ENCODE measurements around the gene KCNK2.

The KCNK2 gene

DNA sequence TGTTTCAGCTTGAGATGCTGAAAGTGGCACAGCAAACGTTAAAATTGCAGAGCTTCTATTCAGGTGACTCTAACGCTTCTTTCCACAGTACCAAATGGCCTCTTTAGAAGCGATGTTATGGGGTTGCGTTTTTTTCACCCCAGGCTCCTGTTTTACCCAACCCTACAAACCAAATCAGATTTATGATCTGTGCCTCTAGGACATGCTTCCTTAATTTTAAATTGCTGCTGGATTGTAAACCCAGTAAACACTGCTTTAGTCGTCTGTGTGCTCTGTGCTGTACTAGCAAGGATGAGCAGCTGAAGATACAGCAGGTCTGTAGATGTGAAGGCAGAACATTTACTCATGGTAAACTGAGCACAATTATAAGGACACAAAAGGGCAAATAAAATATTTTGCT, 13.0 kb downstream of the KCNK2 start:
- no peak for DNase-seq

GRCh38 chr1:215101511-215101910, 19.0 kb downstream of the KCNK2 start:
- no peak for DNase-seq

GRCh38 chr1:215104283-215104682, 21.7 kb downstream of the KCNK2 start:
- peak in 2 of 58 donors; percentile 2 to 8 for DNase-seq

DNA sequence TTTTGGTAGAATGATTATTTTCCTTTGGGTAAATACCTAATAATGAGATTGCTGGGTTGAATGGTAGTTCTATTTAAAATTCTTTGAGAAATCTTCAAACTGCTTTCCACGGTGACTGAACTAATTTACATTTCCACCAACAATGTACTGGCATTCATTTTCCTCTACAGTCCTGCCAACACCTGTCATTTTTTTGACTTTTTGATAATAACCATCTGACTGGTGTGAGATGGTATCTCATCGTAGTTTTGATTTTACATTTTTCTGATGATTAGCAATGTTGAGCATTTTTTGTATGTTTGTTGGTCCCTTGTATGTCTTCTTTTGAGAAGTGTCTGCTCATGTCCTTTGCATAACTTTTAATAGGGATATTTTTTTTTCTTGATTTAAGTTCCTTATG, 23.5 kb downstream of the KCNK2 start:
- DNase-seq, result no peak

GRCh38 chr1:215109171-215109570, 26.6 kb downstream of the KCNK2 start:
- no peak for DNase-seq

GRCh38 chr1:215111916-215112315, 29.4 kb downstream of the KCNK2 start:
- DNase-seq, result no peak

DNA sequence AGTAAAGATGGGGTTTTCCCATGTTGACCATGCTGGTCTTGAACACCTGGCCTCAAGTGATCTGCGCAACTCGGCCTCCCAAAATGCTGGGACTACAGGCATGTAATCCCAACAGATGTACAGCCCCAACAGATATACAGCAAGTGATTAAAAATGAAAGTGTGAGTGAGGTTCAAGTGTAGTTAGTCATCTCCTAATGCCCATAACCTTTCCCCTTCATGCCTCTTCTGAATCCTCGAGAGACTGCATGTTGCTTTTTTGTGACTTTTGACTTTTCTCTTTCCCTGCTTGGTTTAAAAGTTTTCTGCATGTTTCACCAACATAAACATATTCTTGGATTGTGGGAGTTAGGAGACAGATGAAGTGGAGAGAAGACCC, 31.2 kb downstream of the KCNK2 start:
- no peak for DNase-seq

DNA sequence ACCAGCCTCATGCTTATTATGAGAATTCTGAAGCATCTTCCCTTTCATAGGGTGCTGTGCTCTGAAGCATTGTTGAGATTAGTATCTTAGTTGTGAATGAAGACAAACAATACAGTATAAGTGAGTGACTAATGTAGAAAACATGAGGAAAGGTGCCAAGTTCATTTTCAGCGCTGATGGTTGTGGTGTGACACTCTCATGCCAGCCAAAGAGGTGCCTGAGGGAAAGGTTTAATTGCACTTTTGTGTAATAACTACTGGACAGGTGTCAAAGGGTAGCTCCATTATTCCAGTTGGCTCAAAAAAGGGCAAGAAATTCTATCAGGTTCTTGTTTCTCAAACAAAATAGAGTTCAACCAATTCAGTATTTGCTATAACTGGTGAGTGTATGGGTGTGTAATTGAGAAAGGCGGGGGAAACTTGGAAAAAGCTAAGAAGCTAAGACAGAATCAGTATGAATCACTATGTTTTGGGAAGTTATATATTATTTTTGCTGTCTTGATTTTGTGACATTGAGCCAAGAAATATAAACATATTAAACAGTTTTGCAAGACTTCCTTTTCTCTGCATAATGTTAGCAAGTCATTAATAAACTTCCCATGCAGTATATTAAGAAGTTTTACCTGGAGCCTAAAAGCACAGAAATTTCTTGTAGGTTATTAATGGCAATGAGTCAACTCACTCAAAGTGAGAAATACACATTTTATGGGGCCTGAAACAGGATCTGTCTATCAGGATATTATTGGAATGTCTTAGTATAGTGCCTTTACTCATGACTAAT, 31.8 kb downstream of the KCNK2 start:
- DNase-seq, result no peak

- DNase-seq, result no peak
Measured at GRCh38 chr1:215115760-215116159, 33.2 kb downstream of the KCNK2 start.

DNA sequence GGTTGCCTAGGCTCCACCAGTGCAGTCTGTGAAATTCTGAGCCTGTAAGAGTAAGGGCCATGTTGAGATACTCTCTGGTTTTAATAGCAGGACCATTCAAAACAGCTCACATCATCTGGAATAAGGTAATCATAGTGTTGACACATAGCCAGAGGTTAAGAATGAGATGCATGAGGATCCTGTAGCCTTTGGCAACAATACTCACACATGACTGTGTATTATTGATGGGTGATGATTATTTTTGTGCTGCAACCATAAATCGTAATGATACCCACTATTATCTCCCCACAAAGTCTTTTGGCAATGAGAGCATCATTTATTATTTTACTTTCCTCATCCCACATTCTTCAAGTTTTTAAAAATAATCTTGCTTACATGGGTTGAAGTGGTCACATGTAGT, 35.5 kb downstream of the KCNK2 start:
- DNase-seq, result no peak

DNA sequence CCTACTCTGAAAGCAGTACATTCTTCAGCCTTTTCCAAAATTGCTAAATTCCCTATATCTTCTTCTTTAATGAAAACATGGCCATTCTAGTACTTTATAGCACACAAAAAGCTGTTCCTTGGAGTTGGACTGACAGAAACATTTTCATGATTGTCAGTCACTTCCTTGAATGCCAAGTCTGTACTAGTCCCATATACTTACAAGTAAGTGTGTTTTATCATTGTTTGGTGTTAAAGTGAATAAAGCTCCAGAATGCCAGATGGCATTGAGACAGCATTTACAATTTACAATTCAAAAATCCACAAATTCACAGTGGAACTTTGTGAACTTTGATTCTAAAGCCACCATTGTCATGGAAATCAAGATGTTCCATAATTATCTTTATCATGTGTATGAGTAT, 36.5 kb downstream of the KCNK2 start:
- no peak for DNase-seq

DNA sequence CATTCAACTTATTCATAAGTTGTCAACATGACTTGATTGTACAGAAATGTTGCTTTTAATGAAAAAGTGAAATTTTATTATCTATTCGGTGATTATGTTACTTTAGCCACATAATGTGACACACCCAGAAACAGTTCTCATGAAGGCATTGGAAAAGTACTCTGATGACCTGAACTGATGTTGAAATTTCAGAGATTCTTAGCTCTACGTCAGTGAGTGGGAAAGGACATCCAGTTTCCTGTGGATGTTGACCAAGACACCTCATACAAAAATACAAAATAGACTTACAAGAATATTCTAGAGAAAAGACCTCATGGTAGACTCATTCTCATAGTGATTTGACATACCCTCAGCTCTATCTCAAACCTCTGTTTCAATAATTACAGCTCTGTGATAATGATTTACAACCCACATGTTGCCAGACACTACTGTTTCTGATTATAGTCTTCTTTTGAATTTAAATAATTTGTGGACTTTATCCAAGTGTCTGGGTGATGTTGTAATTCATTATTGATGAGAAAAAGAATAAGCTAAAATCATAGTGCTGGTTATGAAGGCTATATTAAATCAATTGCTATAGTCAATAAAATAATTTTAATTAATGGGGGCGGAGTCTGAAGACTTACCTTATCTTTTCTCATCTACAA, 37.3 kb downstream of the KCNK2 start:
- no peak for DNase-seq

- no peak for DNase-seq
Measured at GRCh38 chr1:215128504-215128903, 46.0 kb downstream of the KCNK2 start.

GRCh38 chr1:215131291-215131690, 48.8 kb downstream of the KCNK2 start:
- DNase-seq, result no peak

GRCh38 chr1:215132156-215132555, 49.6 kb downstream of the KCNK2 start:
- DNase-seq, result no peak

GRCh38 chr1:215133532-215133931, 51.0 kb downstream of the KCNK2 start:
- DNase-seq, result no peak

GRCh38 chr1:215137985-215138384, 55.4 kb downstream of the KCNK2 start:
- DNase-seq, result no peak

GRCh38 chr1:215140135-215140534, 57.6 kb downstream of the KCNK2 start:
- DNase-seq, result no peak

DNA sequence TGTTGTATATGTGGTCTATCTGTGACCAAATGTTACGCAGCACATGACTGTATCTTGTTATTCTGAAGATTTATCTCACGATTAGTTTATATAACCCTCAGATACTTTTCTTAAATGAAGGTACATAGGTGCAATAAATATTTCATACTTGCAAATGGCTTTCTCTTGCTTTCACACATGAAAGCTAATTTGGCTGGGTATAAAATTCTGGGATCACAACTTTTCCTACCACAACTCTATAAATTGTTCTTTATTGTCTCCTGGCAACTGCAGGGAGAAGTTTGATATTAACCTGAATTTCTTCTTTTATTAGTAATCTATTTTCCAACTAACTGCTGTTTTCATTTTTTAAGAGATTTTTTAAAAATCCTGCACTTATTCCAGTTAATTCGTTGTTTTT, 58.9 kb downstream of the KCNK2 start:
- DNase-seq, result no peak

- no peak for DNase-seq
Measured at GRCh38 chr1:215143497-215143896, 61.0 kb downstream of the KCNK2 start.

DNA sequence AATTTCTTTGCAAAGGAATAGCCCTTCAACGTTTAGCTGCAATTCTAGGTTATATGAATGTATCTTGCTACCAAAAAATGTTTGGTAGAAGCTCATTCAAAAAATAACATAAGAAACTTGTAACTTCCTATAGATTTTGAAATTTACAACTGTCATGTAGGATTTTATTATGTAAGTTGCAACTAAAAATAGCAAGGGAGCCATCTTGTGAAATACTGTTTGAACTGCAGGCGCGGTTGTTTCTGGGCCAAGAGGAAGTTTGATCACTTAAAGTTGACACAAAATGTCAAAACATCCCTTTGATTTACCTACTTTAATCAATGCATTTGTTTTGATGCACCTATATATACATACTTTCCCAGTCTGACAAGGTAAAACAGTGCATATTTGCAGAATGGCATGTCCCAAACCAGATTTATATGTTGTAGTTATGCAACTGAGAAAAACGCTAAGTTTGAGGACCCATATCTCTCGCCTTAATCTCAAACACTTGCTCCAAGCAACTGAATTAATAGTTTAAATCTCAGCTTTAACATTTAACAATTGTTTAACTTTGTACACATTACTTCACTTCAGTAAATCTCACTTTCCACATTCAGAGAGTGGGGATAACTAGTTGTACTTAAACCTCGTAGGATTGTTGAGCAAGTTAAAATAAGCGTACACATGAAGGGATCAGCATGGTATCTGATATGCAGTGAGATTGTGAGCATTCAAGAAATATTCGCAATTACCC, 63.9 kb downstream of the KCNK2 start:
- DNase-seq, result no peak

- no peak for DNase-seq
Measured at GRCh38 chr1:215147024-215147423, 64.5 kb downstream of the KCNK2 start.
